Ovary (tissue), 9 donors: ENCODE data around the gene PER1. TPM values are rescaled to one million over a fixed set of nuclear protein-coding genes. Genes with fewer than 3 reads are reported as not detected.

Experiments
- DNase-seq, 5 donors: peaks; one replicate each; pipeline ENCODE4 v3.0.0-alpha.2; 2019 to 2020
- H3K27ac ChIP-seq, 2 donors: fragments of 200-600 bp; one replicate each; pipeline versions ENCODE4 v1.5.1 to v1.8.0; 2019 to 2022
- H3K27me3 ChIP-seq: fragments of 200-600 bp; one replicate; pipeline ENCODE4 v1.8.0; 2022
- H3K36me3 ChIP-seq: fragments of 200-600 bp; sonication (generic); one replicate; pipeline ENCODE4 v1.5.1; 2019
- H3K4me1 ChIP-seq: one replicate; pipeline ENCODE4 v1.8.1; 2013; ENCODE audit warnings: mild to moderate bottlenecking, moderate library complexity; ENCODE audit not compliant: insufficient read depth
- H3K4me3 ChIP-seq: fragments of 200-600 bp; sonication (generic); one replicate; pipeline ENCODE4 v1.5.1; 2017
- H3K9me3 ChIP-seq, 2 donors: fragments of 200-600 bp in 1 of 2; sonication (generic) in 1 of 2; one replicate each; pipeline versions ENCODE4 v1.5.1 to v1.8.1; 2013 to 2019; ENCODE audit warnings: mild to moderate bottlenecking in 1 of 2, moderate library complexity in 1 of 2
- EP300 ChIP-seq: sonication (generic); formaldehyde crosslinking; IDR thresholded peaks from one replicate; pipeline ENCODE4 v1.6.1; 2017; ENCODE audit warnings: antibody characterized with exemption
- POLR2A ChIP-seq: fragments of 450-650 bp; IDR thresholded peaks from one replicate; pipeline ENCODE4 v1.6.1; 2017; ENCODE audit warnings: antibody characterized with exemption, mild to moderate bottlenecking, moderate library complexity
- WGBS, 3 donors: extraction: QIAGEN DNeasy Blood & Tissue Kit in 1 of 3; methylation state at CpG; one replicate each; pipeline versions ENCODE4 v1.1.5 to v1.1.7; 2013 to 2017; 5-methylcytosine and 5-hydroxymethylcytosine counted together
- intact Hi-C, 4 donors: fragments of 100-400 bp; cut with DNase I; formaldehyde crosslinking; loops; one replicate each; pipeline versions ENCODE4 v1.11.0 to v1.15.1; 2022 to 2023
- polyA plus RNA-seq, 2 donors: library from polyadenylated mRNA; stranded (reverse); fragments of 200-250 nt in 1 of 2; fragments of 350-450 nt in 1 of 2; fragmentation: Illumina TruSeq in 1 of 2; extraction: RNeasy Lipid Tissue Mini Kit (QIAGEN cat#74804) in 1 of 2; gene quantifications; one replicate each; pipeline ENCODE4 v1.2.3, GENCODE V29; 2013 to 2014
- total RNA-seq, 7 donors: library from RNA; depleted of rRNA in 2 of 7; stranded (reverse); fragments of >200 nt in 2 of 7; fragmentation: NEBNext Ultra II Directional in 3 of 7; extraction: Animal tissue kit (Norgen Biotek cat#: 25700) in 3 of 7; gene quantifications; one replicate each; pipeline versions ENCODE4 v1.1.0 to v1.2.4, GENCODE V29; 2016 to 2023
- TF ChIP-seq, protein P1 (sequence below), 3 donors: fragments of 450-650 bp in 2 of 3; fragments of 200-600 bp in 1 of 3; IDR thresholded peaks; one replicate each; pipeline versions ENCODE4 v1.5.1 to v1.8.0; 2016 to 2022; ENCODE audit warnings: antibody characterized with exemption in 3 of 3, mild to moderate bottlenecking in 1 of 3
- donor health status: DM: no; HTN: no; CAD: no; lungs with moderate emphysema.
- donor health status: DM: no; HTN: no; CAD: no.
- donor health status: Bipolar disorder and iron deficiency.
- donor health status: DM: yes; HTN: yes; CAD: no.
- donor health status: DM: no; HTN: no; CAD: no.
- donor health status: DM: yes; HTN: yes; CAD: no.

PER1 gene
- total and polyA plus RNA-seq, 9 donors: 12.8 to 394 (median 164) TPM

DNA sequence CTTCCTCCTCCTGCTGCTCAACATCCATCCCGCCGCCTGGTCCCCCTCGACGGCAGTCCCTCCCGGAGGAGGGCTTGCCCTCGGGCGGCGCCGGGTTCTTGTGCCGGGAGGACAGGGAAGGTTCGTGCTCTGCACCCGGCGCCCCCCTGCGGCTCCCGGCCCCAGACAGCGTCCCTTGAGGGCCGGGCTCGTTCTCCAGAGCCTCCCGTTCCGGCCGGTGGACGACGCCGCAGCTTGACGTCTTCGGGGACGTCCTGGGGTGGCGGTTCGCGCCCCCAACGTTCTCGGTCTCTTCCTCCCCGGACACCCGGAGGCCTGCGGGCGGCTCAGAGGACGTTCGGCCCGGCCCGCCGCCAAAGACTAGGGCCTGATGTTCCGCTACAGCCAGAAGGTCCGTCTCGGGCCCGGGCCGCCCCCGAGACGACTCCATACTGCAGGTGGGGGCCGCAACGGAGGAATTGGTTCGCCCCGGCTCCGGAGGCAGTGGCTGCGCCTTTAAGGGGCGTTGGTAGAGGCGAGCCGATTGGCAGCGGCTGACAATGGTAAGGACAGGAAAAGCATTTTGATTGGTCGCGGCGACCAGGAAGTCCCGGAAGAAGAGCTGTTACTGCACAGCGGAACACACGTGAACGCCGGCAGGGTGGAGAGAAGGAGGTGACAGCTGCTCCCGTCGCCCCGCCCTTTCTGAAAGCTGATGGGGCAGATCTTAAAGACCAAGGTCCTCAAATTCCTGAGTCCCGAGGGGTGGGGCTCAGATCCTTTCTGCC is 37.7 kb upstream of the PER1 start, which contains the start of gene BORCS6:
Gene BORCS6 (minus strand): TSS at position 470 of the 767 bp plus-strand sequence. CDS start 40 bp downstream, at position 430.
- Histone ChIP-seq H3K27me3 (no peaks in the 10 kb centered on the region), H3K36me3 (no peaks in the 10 kb centered on the region), H3K9me3 (no peaks in the 10 kb centered on the region), H3K4me1 (peaks cover 16% of the 10 kb centered on the region), H3K27ac (peak within 1 kb of the TSS; percentile 72 to 84), H3K4me3 (peak within 1 kb of the TSS; percentile 97)
- DNase-seq: peak; percentile 94 to 97 (median 95)
- intact Hi-C loops: loop anchor here (2.0 to 10.0 kb wide), 5 partner anchors 32 to 1175 kb away; partner anchors contain the start of genes HES7 (in 1 of the 4) and RNASEK (in 1 of the 4)
- 0 to 1% (median 0%) methylated on average over 40 to 70 of the region's 70 CpGs for WGBS, 3 donors
- TF ChIP-seq POLR2A (peak; percentile 82), EP300 (no peak)
- TF ChIP-seq, protein P1, sequence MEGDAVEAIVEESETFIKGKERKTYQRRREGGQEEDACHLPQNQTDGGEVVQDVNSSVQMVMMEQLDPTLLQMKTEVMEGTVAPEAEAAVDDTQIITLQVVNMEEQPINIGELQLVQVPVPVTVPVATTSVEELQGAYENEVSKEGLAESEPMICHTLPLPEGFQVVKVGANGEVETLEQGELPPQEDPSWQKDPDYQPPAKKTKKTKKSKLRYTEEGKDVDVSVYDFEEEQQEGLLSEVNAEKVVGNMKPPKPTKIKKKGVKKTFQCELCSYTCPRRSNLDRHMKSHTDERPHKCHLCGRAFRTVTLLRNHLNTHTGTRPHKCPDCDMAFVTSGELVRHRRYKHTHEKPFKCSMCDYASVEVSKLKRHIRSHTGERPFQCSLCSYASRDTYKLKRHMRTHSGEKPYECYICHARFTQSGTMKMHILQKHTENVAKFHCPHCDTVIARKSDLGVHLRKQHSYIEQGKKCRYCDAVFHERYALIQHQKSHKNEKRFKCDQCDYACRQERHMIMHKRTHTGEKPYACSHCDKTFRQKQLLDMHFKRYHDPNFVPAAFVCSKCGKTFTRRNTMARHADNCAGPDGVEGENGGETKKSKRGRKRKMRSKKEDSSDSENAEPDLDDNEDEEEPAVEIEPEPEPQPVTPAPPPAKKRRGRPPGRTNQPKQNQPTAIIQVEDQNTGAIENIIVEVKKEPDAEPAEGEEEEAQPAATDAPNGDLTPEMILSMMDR (IDR thresholded peaks at IDR 0.05): no peak

DNA sequence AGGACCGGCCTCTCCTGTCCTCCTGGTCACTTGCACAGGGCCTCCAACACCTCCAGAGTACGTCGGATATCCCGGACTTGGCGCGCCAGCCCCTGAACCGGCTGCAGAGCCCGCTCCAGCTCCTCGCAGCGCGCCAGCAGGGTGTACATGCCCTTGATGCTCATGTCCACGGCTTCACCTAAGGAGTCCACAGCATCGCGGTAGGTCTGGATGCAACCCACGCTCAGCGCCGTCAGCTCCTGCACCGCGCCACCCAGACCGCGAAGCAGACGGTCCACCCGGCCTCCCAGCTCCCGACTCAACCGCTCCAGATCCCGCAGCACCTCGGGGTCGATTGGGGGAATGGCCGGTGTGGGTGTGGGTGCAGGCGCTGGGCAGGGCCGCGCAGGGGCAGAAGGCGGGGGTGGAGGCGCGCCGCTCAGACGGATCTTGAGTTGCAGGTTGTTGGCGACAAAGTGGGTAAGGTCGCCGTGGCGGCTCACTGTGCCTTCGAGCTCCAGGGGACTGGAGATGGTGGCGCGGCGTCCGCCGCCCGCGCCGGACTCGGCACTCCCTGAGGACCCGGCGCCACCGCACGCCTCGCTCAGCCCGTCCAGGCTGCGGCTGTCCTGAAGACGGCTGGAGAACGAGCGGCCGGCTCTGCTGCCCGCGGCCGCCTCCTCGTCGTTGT is 37.0 kb upstream of the PER1 start:
- no peaks in the 10 kb centered on the region for H3K9me3 ChIP-seq
- no peaks in the 10 kb centered on the region for H3K27me3 ChIP-seq
- peak in 4 of 5 donors; percentile 50 to 61 (median 57) for DNase-seq
- WGBS, 3 donors: 3 to 7% (median 5%) methylated on average over 38 to 67 of the region's 67 CpGs
- peak overlapping the region; percentile 97 for H3K4me3 ChIP-seq
- intact Hi-C loops: loop anchor here (2.0 to 10.0 kb wide), 5 partner anchors 33 to 1174 kb away; partner anchors contain the start of genes HES7 (in 1 of the 4) and RNASEK (in 1 of the 4)
- peaks cover 16% of the 10 kb centered on the region for H3K4me1 ChIP-seq
- H3K27ac ChIP-seq: peak overlapping the region; percentile 72 to 84
- TF ChIP-seq EP300: no peak
- no peak for TF ChIP-seq POLR2A
- no peaks in the 10 kb centered on the region for H3K36me3 ChIP-seq

DNA sequence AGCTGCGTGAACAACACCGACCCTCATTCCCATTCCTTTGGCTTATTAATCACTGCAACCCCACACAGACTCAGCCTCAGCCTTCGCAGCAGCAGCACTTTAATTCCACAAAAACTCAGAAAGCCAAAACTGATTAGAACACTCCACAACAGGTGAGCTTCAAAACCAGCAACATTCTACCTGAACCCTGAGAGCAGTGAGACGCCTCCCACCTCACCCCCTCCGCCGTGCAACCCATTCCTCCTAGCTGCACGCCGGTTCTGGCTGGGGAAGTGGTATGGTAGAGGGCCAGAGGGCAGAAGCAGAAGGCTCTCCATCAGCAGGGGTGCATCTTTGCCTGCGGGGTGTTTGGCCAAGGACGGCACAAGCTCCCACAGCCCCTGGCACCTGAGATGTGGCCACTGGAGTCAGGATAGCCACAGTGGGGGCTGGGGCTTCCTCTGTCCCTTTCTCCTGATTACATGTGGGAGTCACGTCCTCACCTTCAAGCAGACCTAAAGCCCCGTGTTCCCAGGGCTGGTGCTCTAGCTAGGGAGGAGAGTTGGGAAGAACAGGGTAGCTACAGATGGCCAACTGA is 36.1 kb upstream of the PER1 start:
- TF ChIP-seq EP300 (no peak), POLR2A (no peak)
- TF ChIP-seq, protein P1 (IDR thresholded peaks at IDR 0.05): no peak
- Histone ChIP-seq H3K36me3 (no peaks in the 10 kb centered on the region), H3K4me1 (peaks cover 16% of the 10 kb centered on the region), H3K4me3 (peak overlapping the region; percentile 97), H3K27me3 (no peaks in the 10 kb centered on the region), H3K27ac (peak overlapping the region; percentile 36 to 84), H3K9me3 (no peaks in the 10 kb centered on the region)
- intact Hi-C loops: loop anchor here (2.0 to 10.0 kb wide), 5 partner anchors 34 to 1174 kb away; partner anchors contain the start of genes HES7 (in 1 of the 4) and RNASEK (in 1 of the 4)
- WGBS, 3 donors: 33 to 38% (median 36%) methylated on average over 12 of the region's 12 CpGs
- DNase-seq: peak in 2 of 5 donors; percentile 51 to 53

DNA sequence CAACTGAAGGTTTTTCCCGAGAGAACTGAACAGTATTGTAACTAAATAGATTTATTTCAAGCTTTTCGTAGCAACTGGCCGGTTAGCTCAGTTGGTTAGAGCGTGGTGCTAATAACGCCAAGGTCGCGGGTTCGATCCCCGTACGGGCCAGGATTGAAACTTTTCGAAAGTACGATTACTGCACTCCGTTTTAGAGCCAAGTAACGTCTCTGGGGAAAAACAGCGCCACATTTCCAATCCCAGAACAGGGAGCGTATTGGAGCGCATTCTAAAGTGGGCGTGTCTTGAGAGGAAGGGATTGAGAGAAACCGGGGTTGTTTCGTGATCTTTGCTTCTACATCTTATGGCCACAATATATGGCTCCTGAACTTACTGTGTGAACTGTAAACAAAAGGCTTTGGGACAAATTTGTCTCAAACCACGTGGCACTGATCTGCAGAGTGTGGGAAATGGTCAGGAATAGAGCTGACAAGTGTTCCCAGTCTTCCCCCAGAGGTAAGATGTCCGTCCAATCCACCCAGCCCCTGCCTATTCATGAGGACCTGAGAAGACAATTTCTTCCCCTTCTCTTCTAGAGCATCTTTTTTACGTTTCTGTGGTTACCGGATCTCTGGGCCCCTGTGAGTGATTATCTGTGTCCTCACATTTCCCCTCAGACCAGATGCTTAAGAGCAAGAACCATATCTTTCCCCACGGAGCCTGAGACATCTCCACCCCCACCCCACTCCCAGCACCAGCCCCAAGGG is 35.5 kb upstream of the PER1 start:
- no peaks in the 10 kb centered on the region for H3K27me3 ChIP-seq
- H3K9me3 ChIP-seq: no peaks in the 10 kb centered on the region
- peak; percentile 90 to 96 (median 94) for DNase-seq
- WGBS, 3 donors: 1% methylated on average over 25 of the region's 25 CpGs
- TF ChIP-seq POLR2A (no peak), EP300 (no peak)
- TF ChIP-seq, protein P1 (IDR thresholded peaks at IDR 0.05): peak in 1 of 3 donors; percentile 17
- peaks cover 16% of the 10 kb centered on the region for H3K4me1 ChIP-seq
- H3K36me3 ChIP-seq: no peaks in the 10 kb centered on the region
- peak overlapping the region; percentile 84 to 91 for H3K27ac ChIP-seq
- H3K4me3 ChIP-seq: peak overlapping the region; percentile 80
- intact Hi-C loops: loop anchor here (2.0 to 10.0 kb wide), 7 partner anchors 35 to 1173 kb away; partner anchors contain the start of genes ALOXE3 (in 2 of the 4), HES7 (in 1 of the 4) and RNASEK (in 1 of the 4)
